HG03571 (cell line): ENCODE data around the gene SCNN1B.
"Not testable (repeated sequence)": the region's sequence is repeated elsewhere in the genome, so short reads cannot be mapped to it uniquely, and the experiment has no call there.

Experiments used
- ATAC-seq: cut with Tn5 transposase; IDR thresholded peaks from one replicate; pipeline ENCODE4 v1.9.1; 2021; ENCODE audit not compliant: unreplicated experiment

SCNN1B gene

GRCh38 chr16:23288209-23288608 is 13.9 kb upstream of the SCNN1B start:
- no peak for ATAC-seq

GRCh38 chr16:23288726-23289512 is 13.2 kb upstream of the SCNN1B start:
- no peak for ATAC-seq

- ATAC-seq, result no peak
Measured at GRCh38 chr16:23290189-23291062, 11.7 kb upstream of the SCNN1B start.

- ATAC-seq, result no peak
Measured at GRCh38 chr16:23293016-23293415, 9.1 kb upstream of the SCNN1B start.

- no peak for ATAC-seq
Measured at GRCh38 chr16:23294260-23294659, 7.8 kb upstream of the SCNN1B start.

- no peak for ATAC-seq
Measured at GRCh38 chr16:23296994-23297393, 5.1 kb upstream of the SCNN1B start.

- ATAC-seq, result no peak
Measured at GRCh38 chr16:23298290-23298915, 3.7 kb upstream of the SCNN1B start.

GRCh38 chr16:23299815-23300214 is 2.3 kb upstream of the SCNN1B start:
- not testable (repeated sequence) for ATAC-seq

GRCh38 chr16:23301251-23302044 is 654 bp upstream of the SCNN1B start:
- ATAC-seq, result no peak

- no peak for ATAC-seq
Measured at GRCh38 chr16:23303685-23304084, 1.6 kb downstream of the SCNN1B start.

GRCh38 chr16:23304620-23305019 is 2.5 kb downstream of the SCNN1B start:
- ATAC-seq, result no peak

- no peak for ATAC-seq
Measured at GRCh38 chr16:23306199-23307100, 4.3 kb downstream of the SCNN1B start.

GRCh38 chr16:23310217-23310616 is 8.1 kb downstream of the SCNN1B start:
- ATAC-seq, result no peak

GRCh38 chr16:23310744-23311143 is 8.6 kb downstream of the SCNN1B start:
- no peak for ATAC-seq

GRCh38 chr16:23316232-23316631 is 14.1 kb downstream of the SCNN1B start:
- no peak for ATAC-seq

GRCh38 chr16:23316634-23317265 is 14.6 kb downstream of the SCNN1B start:
- no peak for ATAC-seq

- ATAC-seq, result no peak
Measured at GRCh38 chr16:23317266-23317661, 15.2 kb downstream of the SCNN1B start.

GRCh38 chr16:23317751-23318150 is 15.6 kb downstream of the SCNN1B start:
- no peak for ATAC-seq

GRCh38 chr16:23318639-23319038 is 16.5 kb downstream of the SCNN1B start:
- no peak for ATAC-seq
